IMR-90 (cell line): ENCODE measurements around the gene SLC44A5. TPM values are rescaled to one million over a fixed set of nuclear protein-coding genes. Genes with fewer than 3 reads are reported as not detected.

Experiments used
- ATAC-seq: fragments of 200-7000 bp; cut with Tn5 transposase; 2 replicates; pipeline ENCODE4 v1.9.1; 2020; ENCODE audit warnings: low read depth, mild to moderate bottlenecking, moderate library complexity
- BruUV-seq: library from RNA; stranded (reverse); fragments of 400-500 nt; replicated peaks from 2 replicates; lab custom pipeline; 2021; lab: Mats Ljungman, UMichigan
- CTCF ChIA-PET: fragments of 300-600 bp; formaldehyde crosslinking; extraction: SDS; loops from one replicate; lab custom pipeline; 2021; ENCODE audit warnings: antibody characterized with exemption; lab: Yijun Ruan, JAX
- POLR2A ChIA-PET: fragments of 300-600 bp; sonication (Branson Sonifier 250); formaldehyde crosslinking; loops from one replicate; lab custom pipeline; 2022; ENCODE audit warnings: antibody characterized with exemption; ENCODE audit not compliant: unreplicated experiment; lab: Charles Lee
- DNase-seq: peaks from one replicate; pipeline ENCODE4 v3.0.0; 2013
- H2AFZ ChIP-seq: replicated peaks from 2 replicates; pipeline ENCODE3; 2013; ENCODE audit warnings: low read length, mild to moderate bottlenecking; ENCODE audit not compliant: poor library complexity
- H2AK5ac ChIP-seq: 2 replicates; pipeline ENCODE4 v1.6.1; 2013; ENCODE audit warnings: low read depth, low read length, inconsistent platforms
- H2AK9ac ChIP-seq: replicated peaks from 2 replicates; pipeline ENCODE3; 2013; ENCODE audit warnings: mild to moderate bottlenecking, low read depth, low read length, moderate library complexity; ENCODE audit not compliant: poor library complexity
- H2BK120ac ChIP-seq: 2 replicates; pipeline ENCODE4 v1.6.1; 2013; ENCODE audit warnings: low read depth, low read length, inconsistent platforms
- H2BK15ac ChIP-seq: 3 replicates; pipeline ENCODE4 v1.6.1; 2013; ENCODE audit warnings: low read depth, low read length, inconsistent platforms
- H2BK20ac ChIP-seq: 2 replicates; pipeline ENCODE4 v1.6.1; 2013; ENCODE audit warnings: low read depth, mild to moderate bottlenecking, inconsistent platforms, low read length, moderate library complexity
- H2BK5ac ChIP-seq: 2 replicates; pipeline ENCODE4 v1.6.1; 2013; ENCODE audit warnings: mild to moderate bottlenecking, low read depth, low read length, inconsistent platforms; ENCODE audit not compliant: poor library complexity, severe bottlenecking
- H3K14ac ChIP-seq: replicated peaks from 2 replicates; pipeline ENCODE4 v1.6.1; 2013; ENCODE audit warnings: low read depth, low read length, inconsistent platforms
- H3K18ac ChIP-seq: 2 replicates; pipeline ENCODE4 v1.6.1; 2013; ENCODE audit warnings: low read depth, low read length, control low read depth
- H3K23ac ChIP-seq: 2 replicates; pipeline ENCODE4 v1.6.1; 2013; ENCODE audit warnings: low read depth, low read length, inconsistent platforms
- H3K27ac ChIP-seq: 2 replicates; pipeline ENCODE4 v1.5.1; 2013; ENCODE audit warnings: mild to moderate bottlenecking, control low read depth, low read length; ENCODE audit not compliant: insufficient read depth
- H3K27me3 ChIP-seq: 2 replicates; pipeline ENCODE4 v1.6.1; 2013; ENCODE audit warnings: low read length; ENCODE audit not compliant: control insufficient read depth, insufficient read depth
- H3K36me3 ChIP-seq: 2 replicates; pipeline ENCODE4 v1.6.1; 2013; ENCODE audit warnings: low read length, mixed read lengths; ENCODE audit not compliant: control insufficient read depth, insufficient read depth
- H3K4ac ChIP-seq: 2 replicates; pipeline ENCODE4 v1.6.1; 2013; ENCODE audit warnings: low read depth, low read length, inconsistent platforms
- H3K4me1 ChIP-seq: 2 replicates; pipeline ENCODE4 v1.6.1; 2013; ENCODE audit warnings: low read length, mixed read lengths; ENCODE audit not compliant: control insufficient read depth, insufficient read depth
- H3K4me2 ChIP-seq: 2 replicates; pipeline ENCODE4 v1.6.1; 2013; ENCODE audit warnings: low read depth, mild to moderate bottlenecking, control low read depth, low read length, moderate library complexity
- H3K4me3 ChIP-seq: 2 replicates; pipeline ENCODE4 v1.5.1; 2013; ENCODE audit warnings: low read depth, mild to moderate bottlenecking, control low read depth, low read length, moderate library complexity; ENCODE audit not compliant: insufficient read depth
- H3K56ac ChIP-seq: 2 replicates; pipeline ENCODE4 v1.6.1; 2013; ENCODE audit warnings: low read length, inconsistent platforms; ENCODE audit not compliant: insufficient read depth; ENCODE audit errors: extremely low read depth
- H3K79me1 ChIP-seq, 2 experiments: 2 replicates each; pipeline ENCODE4 v1.6.1; 2013; ENCODE audit warnings: low read length in 2 of 2, inconsistent platforms in 1 of 2, low read depth in 1 of 2
- H3K9ac ChIP-seq: 2 replicates; pipeline ENCODE4 v1.6.1; 2013; ENCODE audit warnings: low read depth, low read length, control low read depth
- H3K9me1 ChIP-seq: 2 replicates; pipeline ENCODE4 v1.6.1; 2013; ENCODE audit warnings: low read length, inconsistent platforms; ENCODE audit not compliant: insufficient read depth
- H3K9me3 ChIP-seq: 2 replicates; pipeline ENCODE4 v1.6.1; 2013; ENCODE audit warnings: low read length; ENCODE audit not compliant: control insufficient read depth, insufficient read depth
- H4K20me1 ChIP-seq: 2 replicates; pipeline ENCODE4 v1.6.1; 2013; ENCODE audit warnings: low read length, inconsistent platforms; ENCODE audit not compliant: insufficient read depth
- H4K5ac ChIP-seq: 2 replicates; pipeline ENCODE4 v1.6.1; 2013; ENCODE audit warnings: mild to moderate bottlenecking, low read depth, low read length, control low read depth
- H4K8ac ChIP-seq, 2 experiments: 2 replicates each; pipeline ENCODE4 v1.6.1; 2013; ENCODE audit warnings: low read depth in 2 of 2, low read length in 2 of 2, control low read depth in 1 of 2, inconsistent platforms in 1 of 2
- H4K91ac ChIP-seq: 2 replicates; pipeline ENCODE4 v1.6.1; 2013; ENCODE audit warnings: low read depth, low read length, inconsistent platforms; ENCODE audit not compliant: insufficient read depth
- BHLHE40 ChIP-seq: fragments of 150-350 bp; IDR thresholded peaks from 2 replicates; pipeline ENCODE4 v1.6.1; 2016; ENCODE audit warnings: mild to moderate bottlenecking, low read depth, low read length
- CEBPB ChIP-seq: IDR thresholded peaks from 2 replicates; pipeline ENCODE4 v1.6.1; 2012; ENCODE audit warnings: low read depth, low read length, improper control_type of control experiment
- RFX5 ChIP-seq: IDR thresholded peaks from 2 replicates; pipeline ENCODE4 v1.8.0; 2012; ENCODE audit warnings: low read depth, mild to moderate bottlenecking, low read length, moderate library complexity
- WGBS, 2 experiments: methylation state at CpG; one replicate each; pipeline versions ENCODE4 v1.1.5 to v1.1.7; 2013; ENCODE audit warnings: missing lambda C conversion rate in 2 of 2; ENCODE audit not compliant: insufficient read length in 1 of 2; ENCODE audit errors: extremely low coverage in 2 of 2; 5-methylcytosine and 5-hydroxymethylcytosine counted together
- dilution Hi-C: fragments of 300-500 bp; cut with HindIII; formaldehyde crosslinking; loops from one replicate; pipeline ENCODE4 v1.14.3; 2018; ENCODE audit warnings: low sequenced_read_pairs; ENCODE audit not compliant: unreplicated experiment
- in situ Hi-C: fragments of 300-500 bp; cut with MboI; formaldehyde crosslinking; loops from 3 replicates; pipeline ENCODE4 v1.14.3; 2019; ENCODE audit warnings: low sequenced_read_pairs, inconsistent platforms, mixed read lengths
- intact Hi-C: fragments of 100-400 bp; cut with micrococcal nuclease; formaldehyde crosslinking; loops from 2 replicates; pipeline ENCODE4 v1.10.0; 2022
- polyA plus RNA-seq, 3 experiments: library from polyadenylated mRNA; depleted of rRNA; stranded (reverse); fragments of >200 nt; gene quantifications; 2 replicates each; pipeline ENCODE4 v1.2.3, GENCODE V29; 2012; ENCODE audit warnings: low replicate concordance in 1 of 3
- total RNA-seq: library from RNA; depleted of rRNA; stranded (reverse); fragments of >200 nt; gene quantifications from 2 replicates; pipeline ENCODE4 v1.2.3, GENCODE V29; 2012

SLC44A5 gene
- total and polyA plus RNA-seq, 2 of the 4 experiments (the other 2 are of a cell fraction), result under 0.01 TPM; not detected in 1

GRCh38 chr1:75431843-75432242, 179.1 kb downstream of the SLC44A5 start:
- ATAC-seq (no peak), DNase-seq (no peak)
- no peak overlapping the region for H2BK5ac ChIP-seq
- ChIA-PET POLR2A (no interaction called here), CTCF (no interaction called here)
- no peak overlapping the region for H3K56ac ChIP-seq
- H3K9ac ChIP-seq, result no peak overlapping the region
- TF ChIP-seq RFX5 (no peak), CEBPB (no peak), BHLHE40 (no peak)
- WGBS, 2 experiments, result no CpG with 5 or more reads among the region's 2 CpGs
- H3K18ac ChIP-seq, result no peak overlapping the region
- BruUV-seq, result no TSS peak
- no peak overlapping the region for H3K4me2 ChIP-seq
- no peak overlapping the region for H2AFZ ChIP-seq
- no peak overlapping the region for H3K27ac ChIP-seq
- in situ Hi-C loops, result no loop called here
- peaks cover 6% of the 10 kb centered on the region for H3K9me3 ChIP-seq
- no peak overlapping the region for H2BK120ac ChIP-seq
- H4K20me1 ChIP-seq, result no peaks in the 10 kb centered on the region
- no peaks in the 10 kb centered on the region for H3K27me3 ChIP-seq
- intact Hi-C loops, result no loop called here
- H3K9me1 ChIP-seq, result no peaks in the 10 kb centered on the region
- H3K79me1 ChIP-seq, result no peaks in the 10 kb centered on the region
- no peak overlapping the region for H3K4ac ChIP-seq
- no peak overlapping the region for H2AK9ac ChIP-seq
- no peak overlapping the region for H4K91ac ChIP-seq
- H4K8ac ChIP-seq, result no peak overlapping the region
- H2AK5ac ChIP-seq, result no peak overlapping the region
- H3K14ac ChIP-seq, result no peak overlapping the region
- no peak overlapping the region for H2BK20ac ChIP-seq
- H3K4me1 ChIP-seq, result no peaks in the 10 kb centered on the region
- no peak overlapping the region for H4K5ac ChIP-seq
- no peaks in the 10 kb centered on the region for H3K36me3 ChIP-seq
- no peak overlapping the region for H3K4me3 ChIP-seq
- dilution Hi-C loops, result no loop called here
- no peak overlapping the region for H3K23ac ChIP-seq
- no peak overlapping the region for H2BK15ac ChIP-seq
